HG03457 (cell line): Measurements from ENCODE around the gene SH3RF1.

Experiments
- ATAC-seq: cut with Tn5 transposase; IDR thresholded peaks from one replicate; pipeline ENCODE4 v1.9.1; 2021; ENCODE audit warnings: moderate number of reproducible peaks; ENCODE audit not compliant: unreplicated experiment

The SH3RF1 gene

DNA sequence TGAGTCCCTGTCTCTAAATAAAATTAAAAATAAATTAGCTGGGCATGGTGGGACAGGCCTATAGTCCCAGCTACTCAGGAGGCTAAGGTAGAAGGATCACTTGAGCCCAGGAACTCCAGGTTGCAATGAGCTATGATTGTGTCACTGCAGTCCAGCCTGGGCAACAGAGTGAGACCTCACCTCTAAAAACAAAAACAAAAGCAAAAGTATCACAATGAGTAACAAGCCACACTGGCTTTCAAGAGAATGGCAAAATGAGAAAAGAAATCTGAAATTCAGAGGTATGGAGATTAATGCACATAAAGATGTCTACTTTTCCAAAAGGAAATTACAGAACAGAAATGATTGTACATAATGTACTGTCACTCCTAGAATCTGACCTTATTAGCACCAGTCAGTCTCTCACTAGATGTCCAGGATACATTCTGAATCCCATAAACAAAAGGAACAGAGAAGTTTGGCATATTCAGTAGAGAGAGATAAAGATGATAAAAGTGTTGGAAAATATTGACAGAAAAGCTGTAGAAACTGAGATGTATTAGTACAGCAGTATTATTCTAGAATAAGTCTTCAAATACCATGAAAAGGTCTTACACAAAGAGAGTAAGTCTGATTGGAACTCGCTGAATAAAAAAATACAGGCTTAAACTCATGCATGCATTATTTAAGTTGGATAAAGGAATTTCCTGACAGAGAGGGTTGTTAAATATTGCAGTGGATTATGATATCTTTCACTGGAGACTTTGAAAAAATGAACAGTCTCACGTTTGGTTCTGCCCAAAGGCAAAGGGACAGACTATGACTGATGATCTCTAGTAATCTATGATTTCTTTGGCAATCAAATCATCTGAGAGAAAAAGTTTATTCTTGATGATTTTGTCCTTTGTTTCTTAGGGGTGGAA lies 102.5 kb downstream of the SH3RF1 start:
- peak; percentile 91 for ATAC-seq

DNA sequence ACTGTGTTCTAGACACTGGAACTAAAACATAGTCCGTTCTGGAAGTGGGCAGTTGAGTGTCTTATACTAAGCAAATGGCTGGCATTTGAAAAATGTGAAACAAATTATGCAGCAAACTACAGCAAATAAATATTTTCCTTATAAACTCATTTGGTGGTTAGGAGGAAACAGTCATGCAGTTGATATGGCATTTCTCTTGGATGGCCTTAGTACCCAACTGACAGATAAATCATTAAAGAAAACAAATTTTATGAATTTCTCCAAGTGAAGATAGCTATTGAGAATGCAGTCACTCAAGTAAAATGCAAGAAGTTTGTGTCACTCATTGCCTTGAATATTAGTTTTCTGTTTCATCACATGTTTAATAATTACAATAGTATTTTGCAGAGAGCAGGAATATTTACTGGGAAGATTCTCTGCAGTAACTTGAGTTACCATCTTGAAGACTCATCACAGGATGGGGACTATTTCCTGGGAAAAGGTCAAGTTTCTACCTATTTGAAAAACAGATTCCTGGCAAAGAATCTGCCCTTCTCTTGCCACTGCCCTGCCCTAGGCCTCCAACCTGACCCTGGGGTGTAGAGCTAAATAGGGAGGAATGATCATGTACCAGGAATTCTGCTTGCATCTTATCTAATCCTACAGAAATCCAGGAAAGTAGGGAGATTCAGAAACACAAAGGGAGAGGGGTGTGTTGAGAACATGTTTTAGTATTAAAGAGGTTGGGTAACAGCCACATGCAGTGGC lies 105.9 kb downstream of the SH3RF1 start:
- no peak for ATAC-seq

DNA sequence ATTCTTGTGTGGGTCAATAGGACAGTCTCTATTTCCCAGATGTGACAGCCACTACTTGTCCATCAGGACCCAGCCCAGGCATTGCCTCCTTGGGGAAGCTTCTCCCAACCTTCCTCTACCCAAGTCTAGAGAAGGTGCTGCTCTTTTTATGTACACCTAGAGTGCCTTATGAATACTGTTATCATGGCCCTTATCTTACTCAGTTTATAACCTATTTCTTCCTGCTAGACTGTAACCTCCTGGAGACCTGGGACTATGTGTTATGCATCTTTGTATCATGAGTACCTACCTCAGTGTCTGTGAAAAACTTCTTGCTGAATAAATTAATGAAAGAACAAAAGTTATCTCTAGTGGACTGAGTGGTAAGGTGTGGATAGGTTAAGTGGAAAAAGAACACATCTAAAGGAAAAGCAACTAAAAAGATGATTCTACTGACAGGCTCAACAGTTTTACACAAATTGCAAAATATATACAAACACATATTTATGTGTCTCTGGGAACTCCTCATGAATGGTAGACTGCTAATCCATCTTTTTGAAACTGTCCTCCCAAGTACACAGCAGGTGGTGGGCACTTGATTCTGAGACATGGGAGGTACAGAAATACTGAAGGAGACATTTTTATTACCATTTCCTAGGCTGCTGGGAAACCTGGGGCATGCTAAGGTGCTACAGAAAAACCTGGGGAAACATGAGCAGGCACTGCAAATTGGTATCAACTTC lies 106.6 kb downstream of the SH3RF1 start:
- ATAC-seq, result no peak

DNA sequence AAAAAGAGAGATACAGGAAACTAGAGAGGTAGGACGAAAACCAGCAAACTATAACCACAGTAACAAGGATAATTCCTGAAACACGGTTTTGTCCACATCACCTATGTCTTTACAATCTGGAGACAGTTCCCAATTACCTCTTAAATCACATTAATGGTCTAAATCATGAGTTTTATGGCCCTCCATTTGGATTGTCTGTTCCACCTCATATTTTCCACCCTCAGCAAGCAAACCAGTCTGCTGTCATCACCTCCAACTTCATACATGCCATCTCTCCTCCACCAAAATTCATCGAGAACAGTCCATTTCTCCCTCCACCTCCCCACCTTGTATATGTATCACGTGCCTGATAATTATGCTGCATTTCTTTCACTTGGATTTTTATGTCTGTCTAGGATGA lies 107.3 kb downstream of the SH3RF1 start:
- no peak for ATAC-seq

DNA sequence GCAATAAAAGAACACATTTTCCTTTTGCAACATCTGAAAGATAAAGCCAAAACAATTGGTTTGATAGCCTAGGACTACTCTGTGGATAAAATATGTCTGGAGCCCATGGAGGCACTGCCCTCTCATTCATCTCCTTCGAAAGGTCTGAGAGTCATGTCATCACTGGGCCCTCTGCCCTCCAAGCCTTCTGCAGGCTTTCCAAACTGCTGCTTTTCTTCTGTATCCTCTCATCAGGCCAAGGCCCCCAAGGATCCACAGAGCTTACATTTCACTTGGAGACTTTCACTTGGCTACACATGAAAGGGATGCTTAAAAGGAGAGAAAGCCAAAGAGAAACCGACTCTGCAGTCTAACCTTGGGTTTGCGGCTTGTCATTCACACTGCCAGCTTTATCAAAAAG lies 109.9 kb downstream of the SH3RF1 start:
- no peak for ATAC-seq

DNA sequence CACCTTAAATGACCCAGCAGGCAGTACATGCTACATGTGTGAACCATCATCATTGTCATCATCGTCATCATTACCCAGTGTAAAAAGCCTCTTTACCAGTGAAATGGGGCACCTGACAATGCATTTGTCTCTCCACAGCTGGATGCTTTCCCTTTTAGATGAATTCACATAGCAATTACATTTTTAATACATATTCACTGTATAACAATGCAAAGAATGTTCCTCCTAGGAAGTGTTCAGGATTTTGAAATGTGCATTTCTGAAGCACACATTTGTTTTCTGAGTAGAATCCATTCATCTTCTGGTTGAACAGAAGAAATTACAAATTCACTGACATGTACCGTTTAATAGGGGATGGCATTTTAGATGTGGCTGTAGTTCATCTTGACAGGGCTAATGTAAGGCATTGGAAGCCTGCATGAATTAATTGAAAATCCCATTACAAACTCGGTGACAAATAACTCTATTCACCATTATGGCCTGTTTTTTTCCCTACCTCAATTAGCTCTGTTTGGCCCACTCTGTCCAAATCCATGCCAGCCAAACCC lies 111.1 kb downstream of the SH3RF1 start:
- ATAC-seq, result no peak

DNA sequence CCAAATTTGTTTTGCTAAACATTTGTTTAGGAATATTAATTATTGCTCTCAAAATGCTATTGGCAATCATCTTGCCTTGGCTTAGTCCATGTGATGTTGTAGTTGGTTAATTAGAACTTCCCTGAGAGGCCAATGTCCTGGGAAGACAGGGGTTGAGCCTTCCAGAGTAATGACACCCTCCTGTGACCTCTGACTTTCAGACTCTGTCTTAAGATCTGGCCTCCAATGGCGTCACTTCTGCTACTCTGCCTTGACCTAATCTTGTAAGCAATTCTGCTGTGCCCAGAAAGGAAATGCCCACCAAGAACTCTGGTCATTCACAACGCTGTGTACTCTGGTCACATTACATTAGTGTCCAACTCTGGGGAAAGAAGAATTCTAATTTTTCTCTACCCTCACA lies 111.9 kb downstream of the SH3RF1 start:
- no peak for ATAC-seq

DNA sequence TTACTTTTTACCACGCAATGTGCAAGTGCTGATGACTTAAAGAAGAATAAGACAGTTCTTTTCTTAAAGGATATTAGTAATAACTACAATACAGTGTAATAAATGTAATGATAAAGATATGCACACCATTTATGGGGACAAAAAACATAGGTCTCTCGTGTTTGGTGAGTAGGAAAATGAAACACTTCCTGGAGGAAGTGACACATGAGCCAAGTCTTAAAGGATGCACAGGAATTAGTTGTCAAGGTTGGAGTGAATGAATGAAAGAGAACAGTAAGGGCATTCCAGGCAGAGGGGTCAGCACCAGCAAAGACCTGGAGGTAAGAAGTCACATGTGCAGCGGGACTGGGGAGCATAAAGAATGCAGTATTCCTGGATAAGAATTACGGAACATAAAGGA lies 112.7 kb downstream of the SH3RF1 start:
- no peak for ATAC-seq

DNA sequence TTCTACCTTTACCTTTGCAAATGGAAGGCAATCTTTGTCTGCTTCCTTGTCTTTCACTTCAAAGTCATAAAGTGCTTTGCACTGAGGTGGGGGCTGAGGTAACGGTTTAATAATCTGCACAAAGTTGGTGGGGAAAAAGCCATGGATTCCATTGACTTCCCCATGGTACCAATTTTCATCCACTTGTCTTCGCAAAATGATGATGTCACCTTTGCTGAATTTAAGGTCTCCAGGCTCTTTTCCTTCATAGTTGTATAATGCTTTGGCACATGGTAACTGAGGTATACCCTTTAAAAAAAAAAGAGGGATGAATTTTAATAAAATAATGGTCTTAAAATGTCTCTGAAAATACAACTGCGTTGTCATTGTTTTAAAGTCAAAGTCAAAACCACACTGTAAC lies 114.4 kb downstream of the SH3RF1 start:
- ATAC-seq, result no peak

DNA sequence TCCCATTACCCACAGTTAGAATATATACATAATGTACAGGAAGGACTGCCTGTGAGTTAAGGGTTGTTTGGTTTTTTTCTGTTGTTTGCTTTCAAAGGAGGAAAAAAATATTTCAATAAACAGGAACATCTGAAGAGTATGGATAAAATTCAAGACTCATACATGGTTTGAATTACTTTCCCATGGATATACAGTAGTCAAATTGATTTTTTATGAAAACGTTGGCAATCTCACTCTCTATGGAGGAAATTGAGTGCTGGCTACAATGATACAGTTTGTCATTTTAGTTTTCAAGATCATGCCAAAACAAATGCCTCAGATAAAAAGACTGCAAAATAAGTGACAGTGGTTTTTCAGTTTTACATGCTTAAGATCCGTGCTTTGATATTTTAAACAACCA lies 116.6 kb downstream of the SH3RF1 start:
- no peak for ATAC-seq

DNA sequence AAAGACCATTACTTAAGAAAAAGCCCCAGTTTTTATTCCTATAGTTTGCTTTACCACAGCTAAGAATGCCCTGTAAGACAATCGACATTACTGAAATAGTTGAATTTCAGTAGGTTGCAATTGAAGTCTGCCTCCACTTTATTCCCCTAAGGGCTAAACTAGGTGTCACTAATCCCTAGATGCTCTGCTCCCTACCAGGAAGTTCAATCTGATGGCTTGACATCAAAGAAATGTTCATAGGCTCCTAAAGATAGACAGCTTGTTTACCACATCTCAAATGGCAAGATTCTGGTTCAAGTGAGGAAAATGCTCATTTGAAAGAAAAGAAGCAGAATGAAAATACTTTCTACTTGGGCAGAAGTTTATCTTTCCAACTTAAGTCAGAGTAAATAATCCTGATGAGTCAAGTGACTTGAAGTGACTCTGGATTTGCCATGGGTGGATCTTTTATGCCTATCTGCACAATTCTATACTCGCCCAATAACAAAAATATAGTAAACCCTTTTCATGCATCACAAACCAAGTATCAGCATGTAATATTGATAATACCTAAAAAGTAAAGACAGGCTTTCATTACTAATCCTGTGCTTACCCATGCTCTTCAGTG lies 117.2 kb downstream of the SH3RF1 start:
- ATAC-seq, result no peak

DNA sequence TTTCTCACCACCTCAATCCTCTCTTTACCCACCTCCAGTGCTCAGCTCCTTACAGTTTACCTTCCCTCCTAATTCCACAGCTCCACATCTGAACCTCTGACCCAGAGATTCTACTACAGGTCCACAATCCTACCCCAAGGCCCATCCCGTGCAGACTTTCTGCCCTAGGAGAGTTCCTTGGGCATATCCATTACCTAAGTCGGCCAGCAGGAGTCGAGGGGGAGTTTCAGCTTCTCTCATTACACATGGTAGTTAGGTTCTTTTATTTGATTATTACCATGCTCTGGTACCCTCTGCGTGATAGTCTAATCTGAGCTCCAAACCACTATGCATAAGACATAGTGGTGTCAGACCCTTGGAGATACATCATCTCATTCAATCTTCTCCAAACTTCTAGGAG lies 117.9 kb downstream of the SH3RF1 start:
- no peak for ATAC-seq

DNA sequence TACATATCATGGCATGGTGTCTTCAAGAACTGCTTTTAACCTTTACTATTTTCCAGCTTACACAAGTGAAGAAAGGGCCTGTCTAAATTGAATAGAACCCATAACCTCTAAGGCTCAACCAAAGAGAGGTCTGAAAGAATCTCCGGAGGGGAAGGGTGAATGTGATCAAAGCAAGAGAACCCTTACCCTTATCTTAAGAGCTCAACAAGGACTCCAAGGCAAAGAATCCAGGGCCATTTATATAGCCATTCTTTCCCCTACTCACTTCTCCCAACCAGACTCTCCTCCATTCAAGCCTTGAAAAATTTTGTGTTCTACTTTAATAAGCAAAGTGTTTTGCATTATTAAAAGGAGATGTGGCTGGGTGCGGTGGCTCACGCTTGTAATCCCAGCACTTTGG lies 118.7 kb downstream of the SH3RF1 start:
- ATAC-seq, result no peak

DNA sequence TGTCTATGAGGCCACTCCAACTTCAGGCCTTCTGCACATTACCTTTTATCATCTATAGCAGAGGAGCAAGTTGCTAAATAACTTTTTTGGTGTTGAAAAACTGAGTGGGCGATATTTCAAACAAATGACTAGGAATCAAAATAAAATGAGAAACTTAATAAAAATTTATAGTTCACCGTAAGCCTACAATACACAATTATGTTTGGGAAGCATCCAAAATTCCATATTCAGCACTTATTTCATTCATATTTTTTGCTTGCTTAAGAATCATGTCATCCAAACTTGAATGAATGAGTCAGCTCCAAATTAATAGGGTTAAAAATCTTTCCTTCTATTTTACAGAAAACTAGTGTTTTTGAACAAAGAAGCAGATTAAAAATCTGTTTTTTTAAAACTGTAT lies 119.1 kb downstream of the SH3RF1 start:
- no peak for ATAC-seq

DNA sequence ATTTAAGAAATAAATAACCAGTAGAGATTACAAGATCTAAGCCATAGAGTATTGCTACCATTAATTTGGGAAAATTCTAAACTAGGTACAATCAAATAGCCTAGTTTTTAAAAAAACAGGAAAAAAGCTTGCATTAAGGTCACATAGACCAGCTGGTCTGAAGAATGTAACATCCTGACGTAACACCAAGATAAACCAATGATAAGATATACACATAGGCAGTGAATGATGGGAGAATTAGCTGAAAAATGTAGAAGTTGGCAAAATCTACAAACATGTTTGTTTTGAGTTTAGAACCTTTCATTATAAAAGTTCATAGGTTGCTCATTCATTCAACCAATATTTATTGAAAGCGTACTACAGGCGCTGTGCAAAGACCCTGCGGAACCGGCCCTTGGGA lies 120.0 kb downstream of the SH3RF1 start:
- ATAC-seq, result no peak

DNA sequence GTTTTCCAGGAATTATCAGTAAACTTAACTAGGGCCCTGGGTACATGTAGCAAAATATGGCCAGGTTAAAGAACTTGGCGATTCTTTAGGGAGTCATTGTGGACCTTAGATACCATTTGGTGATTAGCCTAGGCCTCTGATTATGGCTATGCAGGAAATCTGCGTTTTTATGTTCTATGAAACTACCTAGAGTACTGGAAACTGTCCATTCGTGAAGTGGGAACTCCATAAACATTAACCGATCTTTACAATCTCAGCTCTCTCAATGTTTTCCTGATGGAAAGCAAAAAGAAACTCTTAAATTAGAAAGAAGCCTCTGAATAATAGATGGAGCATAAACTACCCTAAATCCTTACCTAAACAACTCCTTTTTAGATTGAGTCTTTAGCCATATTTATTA lies 121.9 kb downstream of the SH3RF1 start:
- no peak for ATAC-seq

DNA sequence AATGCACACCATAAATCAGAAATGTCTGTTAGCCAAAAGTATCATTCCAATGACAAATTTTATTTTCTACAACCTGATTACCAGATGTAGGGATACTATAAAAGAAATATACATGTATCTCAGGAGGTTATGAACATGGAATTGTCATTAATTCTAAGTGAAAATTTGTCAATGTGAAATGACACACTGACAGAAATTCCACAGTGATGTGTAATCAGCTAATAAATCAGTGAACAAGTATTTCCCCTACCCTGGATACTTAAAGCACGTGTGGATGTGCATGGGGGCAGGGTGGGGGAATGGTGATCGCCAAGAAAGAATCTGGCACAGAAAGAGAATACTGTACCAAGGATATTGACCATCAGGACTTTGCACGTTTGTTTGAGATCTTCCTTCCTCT lies 123.6 kb downstream of the SH3RF1 start:
- ATAC-seq, result no peak

DNA sequence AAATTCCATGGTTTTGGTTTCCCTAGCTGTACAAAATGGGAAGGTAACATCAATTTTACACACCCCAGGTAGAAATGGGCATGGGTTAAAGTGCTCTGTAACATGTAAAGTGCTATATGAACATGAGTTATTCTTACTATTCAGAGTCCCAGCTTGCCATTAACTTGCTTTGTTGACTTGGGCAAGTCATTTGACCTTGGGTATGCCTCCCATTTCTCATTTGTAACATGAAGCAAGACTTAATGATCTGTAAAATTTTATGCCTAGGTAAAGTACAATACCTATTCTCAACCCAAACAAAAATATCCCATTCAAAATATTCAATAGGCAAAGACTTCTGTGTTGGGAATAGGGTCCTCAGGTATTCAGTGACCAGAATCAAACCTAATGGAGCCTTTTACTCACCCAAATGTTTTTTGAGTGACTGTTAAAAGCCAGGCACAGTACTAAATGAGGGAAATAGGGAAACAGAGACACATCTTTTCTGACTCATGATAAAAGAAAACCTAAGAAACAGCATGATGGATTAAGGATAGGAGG lies 126.6 kb downstream of the SH3RF1 start:
- ATAC-seq, result no peak

DNA sequence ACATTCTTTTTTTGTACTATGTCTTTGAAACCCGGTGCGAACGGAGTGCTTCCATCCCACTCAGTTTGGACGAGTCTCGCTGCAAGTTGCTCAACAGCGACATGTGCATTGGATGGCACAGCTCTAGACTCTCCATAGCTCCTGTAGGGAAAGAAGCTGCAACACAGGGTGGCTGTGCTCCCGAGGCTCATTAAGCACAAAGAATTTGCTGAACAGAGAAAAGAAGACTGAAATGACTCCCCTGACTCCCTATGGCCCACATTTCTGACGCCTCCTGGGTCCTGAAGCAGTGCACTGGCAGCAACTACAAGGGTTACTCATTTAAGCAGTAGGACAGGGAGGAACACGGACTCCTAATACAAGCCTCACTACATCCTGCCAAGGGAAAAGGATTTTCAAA lies 127.4 kb downstream of the SH3RF1 start:
- no peak for ATAC-seq

DNA sequence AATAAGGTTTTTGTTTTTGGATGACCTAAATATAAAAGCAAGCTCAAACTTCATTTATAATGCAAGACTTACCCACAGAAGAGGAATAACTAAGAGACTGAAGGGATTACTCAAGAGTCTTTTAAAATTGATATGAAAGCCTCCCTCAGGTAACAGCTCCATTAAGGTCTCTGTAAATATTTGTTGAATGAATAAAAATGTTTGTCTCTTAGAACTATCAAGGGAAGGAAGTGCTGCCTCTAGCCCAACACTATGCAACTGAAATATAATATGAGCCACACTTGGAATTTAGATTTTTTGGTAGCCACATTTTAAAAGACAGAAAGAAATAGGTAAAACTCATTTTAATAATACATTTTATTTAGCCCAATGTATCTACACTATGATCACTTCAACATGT lies 127.8 kb downstream of the SH3RF1 start:
- no peak for ATAC-seq

DNA sequence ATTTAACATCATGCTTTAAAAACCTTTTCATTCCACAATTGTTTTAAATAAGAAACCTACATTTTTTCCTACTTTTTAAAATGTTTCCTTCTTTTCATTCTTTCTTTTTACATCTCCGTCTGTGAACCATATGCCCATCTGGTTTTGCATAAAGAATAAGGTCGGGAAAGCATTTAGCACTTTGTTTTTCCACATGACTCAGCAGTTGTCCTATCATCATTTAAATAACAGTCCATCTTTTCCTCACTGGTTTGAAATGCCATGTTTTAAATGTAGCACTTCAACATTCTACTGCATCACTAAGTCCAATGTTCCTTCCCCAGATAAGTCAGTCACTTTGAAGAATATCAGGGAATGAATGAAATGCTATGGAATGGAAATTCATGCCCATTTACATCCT lies 128.4 kb downstream of the SH3RF1 start:
- ATAC-seq, result no peak
